Neural cell (in vitro differentiated cells): ENCODE results near the gene NDUFS2.

Source experiments
- EP300 ChIP-seq: fragments of 450-650 bp; conservative IDR thresholded peaks from 2 replicates; pipeline ENCODE4 v1.6.1; 2014; ENCODE audit warnings: antibody characterized with exemption, mild to moderate bottlenecking, moderate library complexity; ENCODE audit not compliant: poor library complexity, severe bottlenecking
- EZH2 ChIP-seq: fragments of 200-600, 300-800 bp; shearing (Covaris generic), sonication (generic); IDR thresholded peaks from 2 replicates; pipeline ENCODE4 v1.6.1; 2014; ENCODE audit warnings: antibody characterized with exemption, low read length, borderline replicate concordance, mild to moderate bottlenecking; ENCODE audit not compliant: insufficient read depth, poor library complexity, severe bottlenecking
- MXI1 ChIP-seq: fragments of 450-650 bp; conservative IDR thresholded peaks from 2 replicates; pipeline ENCODE4 v1.6.1; 2014; ENCODE audit warnings: antibody characterized with exemption, mild to moderate bottlenecking; ENCODE audit not compliant: poor library complexity, severe bottlenecking
- POLR2AphosphoS5 ChIP-seq: IDR thresholded peaks from 2 replicates; pipeline ENCODE4 v1.6.1; 2012
- RAD21 ChIP-seq: fragments of 450-650 bp; conservative IDR thresholded peaks from 2 replicates; pipeline ENCODE4 v1.6.1; 2014; ENCODE audit warnings: antibody characterized with exemption, mild to moderate bottlenecking, moderate library complexity
- SMC3 ChIP-seq: fragments of 450-650 bp; conservative IDR thresholded peaks from 2 replicates; pipeline ENCODE4 v1.6.1; 2014; ENCODE audit warnings: antibody characterized with exemption, mild to moderate bottlenecking, moderate library complexity; ENCODE audit not compliant: poor library complexity
- TAF1 ChIP-seq: IDR thresholded peaks from 2 replicates; pipeline ENCODE4 v1.6.1; 2012; ENCODE audit warnings: low read depth
- TF ChIP-seq, protein P1 (sequence below): fragments of 450-650 bp; IDR thresholded peaks from 2 replicates; pipeline ENCODE4 v1.5.1; 2014; ENCODE audit warnings: antibody characterized with exemption, mild to moderate bottlenecking, moderate library complexity; ENCODE audit not compliant: poor library complexity, severe bottlenecking
- TF ChIP-seq, protein P2 (sequence below): IDR thresholded peaks from 2 replicates; pipeline ENCODE4 v1.6.1; 2012; ENCODE audit warnings: borderline replicate concordance

DNA sequence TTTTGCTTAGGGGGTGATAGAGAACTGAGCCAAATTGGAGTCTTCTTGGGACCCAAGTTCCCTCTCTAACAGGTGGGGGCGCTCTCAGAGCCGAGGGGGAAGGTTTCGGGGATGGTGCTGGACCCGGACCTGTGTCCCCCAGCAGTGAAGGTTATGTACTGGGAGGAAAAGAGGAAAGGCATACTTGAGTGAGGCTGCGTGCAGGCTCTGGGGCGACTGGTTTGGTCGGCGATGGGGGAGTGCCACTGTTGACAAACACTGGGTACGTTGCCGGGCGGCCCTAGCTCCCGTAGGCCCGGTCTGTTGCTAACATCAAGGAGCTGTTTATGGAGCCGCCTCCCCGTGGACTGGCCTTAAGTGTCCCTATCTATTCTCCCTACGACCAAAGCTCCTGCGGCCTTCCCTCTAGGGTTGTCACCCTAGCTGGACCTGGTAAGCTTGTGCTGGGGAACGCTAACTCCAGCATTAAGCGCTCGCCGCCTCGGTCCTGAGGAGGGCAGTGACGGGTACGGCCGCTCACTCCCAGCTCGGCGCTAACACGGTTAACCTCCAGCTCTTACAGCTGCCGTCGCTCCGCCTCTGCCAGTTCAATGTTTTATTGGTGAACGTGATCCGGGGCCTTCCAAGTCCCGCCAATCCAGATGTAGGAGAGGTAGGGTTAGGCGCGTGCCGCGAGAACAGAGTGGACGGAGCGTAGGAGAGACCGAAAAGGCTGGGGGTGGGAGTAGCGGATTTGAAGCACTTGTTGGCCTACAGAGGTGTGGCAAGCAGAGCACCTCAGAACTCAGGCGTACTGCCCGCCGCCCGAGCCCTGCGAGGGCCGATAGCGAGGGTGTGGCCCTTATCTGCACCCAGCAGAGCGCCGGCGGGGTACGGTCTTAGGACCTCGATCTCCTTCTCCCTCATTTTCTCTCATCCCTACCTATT, 36.2 kb upstream of the NDUFS2 start, which contains the start of gene PPOX:
- TF ChIP-seq, protein P1, sequence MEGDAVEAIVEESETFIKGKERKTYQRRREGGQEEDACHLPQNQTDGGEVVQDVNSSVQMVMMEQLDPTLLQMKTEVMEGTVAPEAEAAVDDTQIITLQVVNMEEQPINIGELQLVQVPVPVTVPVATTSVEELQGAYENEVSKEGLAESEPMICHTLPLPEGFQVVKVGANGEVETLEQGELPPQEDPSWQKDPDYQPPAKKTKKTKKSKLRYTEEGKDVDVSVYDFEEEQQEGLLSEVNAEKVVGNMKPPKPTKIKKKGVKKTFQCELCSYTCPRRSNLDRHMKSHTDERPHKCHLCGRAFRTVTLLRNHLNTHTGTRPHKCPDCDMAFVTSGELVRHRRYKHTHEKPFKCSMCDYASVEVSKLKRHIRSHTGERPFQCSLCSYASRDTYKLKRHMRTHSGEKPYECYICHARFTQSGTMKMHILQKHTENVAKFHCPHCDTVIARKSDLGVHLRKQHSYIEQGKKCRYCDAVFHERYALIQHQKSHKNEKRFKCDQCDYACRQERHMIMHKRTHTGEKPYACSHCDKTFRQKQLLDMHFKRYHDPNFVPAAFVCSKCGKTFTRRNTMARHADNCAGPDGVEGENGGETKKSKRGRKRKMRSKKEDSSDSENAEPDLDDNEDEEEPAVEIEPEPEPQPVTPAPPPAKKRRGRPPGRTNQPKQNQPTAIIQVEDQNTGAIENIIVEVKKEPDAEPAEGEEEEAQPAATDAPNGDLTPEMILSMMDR: peak; percentile 70
- TF ChIP-seq EP300 (peak; percentile 58), RAD21 (peak; percentile 46), POLR2AphosphoS5 (peak; percentile 61), EZH2 (no peak), SMC3 (peak; percentile 55), MXI1 (peak; percentile 77), TAF1 (no peak)
- TF ChIP-seq, protein P2, sequence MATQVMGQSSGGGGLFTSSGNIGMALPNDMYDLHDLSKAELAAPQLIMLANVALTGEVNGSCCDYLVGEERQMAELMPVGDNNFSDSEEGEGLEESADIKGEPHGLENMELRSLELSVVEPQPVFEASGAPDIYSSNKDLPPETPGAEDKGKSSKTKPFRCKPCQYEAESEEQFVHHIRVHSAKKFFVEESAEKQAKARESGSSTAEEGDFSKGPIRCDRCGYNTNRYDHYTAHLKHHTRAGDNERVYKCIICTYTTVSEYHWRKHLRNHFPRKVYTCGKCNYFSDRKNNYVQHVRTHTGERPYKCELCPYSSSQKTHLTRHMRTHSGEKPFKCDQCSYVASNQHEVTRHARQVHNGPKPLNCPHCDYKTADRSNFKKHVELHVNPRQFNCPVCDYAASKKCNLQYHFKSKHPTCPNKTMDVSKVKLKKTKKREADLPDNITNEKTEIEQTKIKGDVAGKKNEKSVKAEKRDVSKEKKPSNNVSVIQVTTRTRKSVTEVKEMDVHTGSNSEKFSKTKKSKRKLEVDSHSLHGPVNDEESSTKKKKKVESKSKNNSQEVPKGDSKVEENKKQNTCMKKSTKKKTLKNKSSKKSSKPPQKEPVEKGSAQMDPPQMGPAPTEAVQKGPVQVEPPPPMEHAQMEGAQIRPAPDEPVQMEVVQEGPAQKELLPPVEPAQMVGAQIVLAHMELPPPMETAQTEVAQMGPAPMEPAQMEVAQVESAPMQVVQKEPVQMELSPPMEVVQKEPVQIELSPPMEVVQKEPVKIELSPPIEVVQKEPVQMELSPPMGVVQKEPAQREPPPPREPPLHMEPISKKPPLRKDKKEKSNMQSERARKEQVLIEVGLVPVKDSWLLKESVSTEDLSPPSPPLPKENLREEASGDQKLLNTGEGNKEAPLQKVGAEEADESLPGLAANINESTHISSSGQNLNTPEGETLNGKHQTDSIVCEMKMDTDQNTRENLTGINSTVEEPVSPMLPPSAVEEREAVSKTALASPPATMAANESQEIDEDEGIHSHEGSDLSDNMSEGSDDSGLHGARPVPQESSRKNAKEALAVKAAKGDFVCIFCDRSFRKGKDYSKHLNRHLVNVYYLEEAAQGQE: peak; percentile 58
